HG02840 (cell line): ENCODE results near the gene SDHD.

ENCODE experiments used
- ATAC-seq: cut with Tn5 transposase; IDR thresholded peaks from one replicate; pipeline ENCODE4 v1.9.1; 2021; ENCODE audit warnings: mild to moderate bottlenecking, moderate library complexity, moderate number of reproducible peaks; ENCODE audit not compliant: unreplicated experiment, low FRiP score

Gene SDHD

GRCh38 chr11:112097734-112098528 lies 11.3 kb downstream of the SDHD start:
- ATAC-seq, result no peak

GRCh38 chr11:112100462-112100861 lies 13.8 kb downstream of the SDHD start:
- no peak for ATAC-seq

GRCh38 chr11:112103446-112103845 lies 16.8 kb downstream of the SDHD start:
- no peak for ATAC-seq

- no peak for ATAC-seq
These were observed 19.4 kb downstream of the SDHD start for GRCh38 chr11:112106070-112106469.

GRCh38 chr11:112113539-112114457 lies 27.1 kb downstream of the SDHD start:
- no peak for ATAC-seq

GRCh38 chr11:112114460-112114859 lies 27.8 kb downstream of the SDHD start:
- no peak for ATAC-seq

DNA sequence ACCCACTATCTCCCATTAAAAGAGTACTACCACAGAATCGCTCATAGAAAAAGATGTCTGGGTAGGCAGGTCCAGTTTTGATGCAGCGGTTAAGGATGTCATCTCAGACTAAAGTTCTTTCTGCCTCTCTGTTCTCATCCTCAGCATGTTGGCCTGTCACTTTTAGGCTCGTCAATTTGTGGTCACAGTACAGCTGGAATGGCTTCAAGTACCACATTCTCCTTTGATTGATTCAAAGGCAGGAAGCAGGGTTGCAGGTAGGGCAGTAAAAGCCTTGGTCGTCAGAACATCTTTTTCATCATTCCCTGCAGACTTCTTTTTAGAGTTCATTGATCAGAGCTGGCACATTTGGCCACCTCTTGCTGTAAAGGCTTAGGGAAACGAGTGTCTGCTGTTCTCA lies 28.7 kb downstream of the SDHD start:
- no peak for ATAC-seq

- ATAC-seq, result no peak
These were observed 31.5 kb downstream of the SDHD start for GRCh38 chr11:112118176-112118575.

GRCh38 chr11:112121981-112122615 lies 35.4 kb downstream of the SDHD start:
- ATAC-seq, result no peak

DNA sequence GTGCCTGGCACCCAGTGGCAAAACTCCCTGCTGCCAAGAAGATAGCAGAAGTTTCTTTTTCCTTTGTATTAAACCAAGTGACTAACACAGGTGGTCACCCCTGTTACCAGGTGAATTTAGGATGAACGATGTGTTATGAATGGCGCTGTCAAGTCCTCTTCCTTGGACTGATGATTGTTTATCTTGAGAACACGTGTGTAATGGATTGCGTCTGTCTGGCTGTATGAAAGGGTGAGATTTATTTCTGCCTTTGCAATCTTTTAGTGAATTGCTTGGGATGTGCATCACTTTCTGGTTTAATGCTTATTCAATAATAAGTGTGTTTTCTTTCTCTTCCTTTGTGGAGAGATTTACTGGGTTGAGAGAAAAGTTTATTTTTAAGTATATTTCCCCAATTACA lies 36.5 kb downstream of the SDHD start:
- ATAC-seq, result no peak

- no peak for ATAC-seq
These were observed 40.4 kb downstream of the SDHD start for GRCh38 chr11:112127056-112127455.

DNA sequence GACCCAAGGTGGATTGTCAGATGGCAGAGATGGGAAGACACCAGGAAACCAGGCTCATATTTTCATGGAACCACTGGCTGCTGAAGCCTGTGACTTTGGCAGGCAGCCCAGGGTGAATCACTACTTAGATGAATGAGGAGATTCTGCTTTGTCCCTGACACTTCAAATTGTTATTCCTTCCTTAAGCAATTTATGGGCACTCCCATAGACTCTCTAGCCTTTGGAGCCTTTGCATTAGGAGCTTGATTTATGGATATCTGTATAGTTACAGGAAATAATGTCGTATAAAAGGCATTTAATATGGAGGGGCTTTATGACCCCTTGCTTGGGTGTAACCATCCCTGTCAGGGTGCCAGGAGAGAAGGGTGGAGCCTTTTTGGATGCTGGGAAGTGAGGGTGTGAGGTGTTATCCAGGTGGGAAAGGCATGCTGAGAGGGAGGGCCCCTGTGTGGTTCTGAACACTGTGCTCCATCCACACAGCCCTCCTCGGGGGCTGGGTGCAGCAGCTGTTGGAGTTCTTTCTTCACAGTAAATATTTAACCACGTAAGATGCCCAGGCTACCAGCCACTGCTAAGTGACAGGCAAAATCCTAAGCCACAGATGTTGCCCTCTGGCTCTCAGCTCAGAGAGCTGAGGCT lies 41.9 kb downstream of the SDHD start:
- ATAC-seq, result no peak

DNA sequence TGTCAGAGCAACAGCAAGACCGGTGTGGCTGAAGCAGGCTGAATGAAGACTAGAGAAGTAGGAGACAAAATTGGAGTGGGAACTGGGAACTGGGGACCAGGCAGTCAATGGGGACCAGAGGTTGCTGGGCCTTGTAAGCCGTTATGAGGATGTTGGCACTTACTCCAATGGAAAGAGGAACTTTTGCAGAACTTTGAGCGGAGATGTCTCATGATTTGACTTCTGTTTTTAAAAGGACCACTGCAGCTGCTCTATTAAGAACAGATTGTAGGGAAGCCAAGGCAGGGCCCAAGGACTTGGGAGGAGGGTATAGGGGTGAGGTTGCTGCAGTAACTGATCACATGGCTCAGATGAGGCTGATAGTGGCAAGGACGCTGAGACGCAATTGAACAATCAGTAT lies 43.0 kb downstream of the SDHD start:
- no peak for ATAC-seq

DNA sequence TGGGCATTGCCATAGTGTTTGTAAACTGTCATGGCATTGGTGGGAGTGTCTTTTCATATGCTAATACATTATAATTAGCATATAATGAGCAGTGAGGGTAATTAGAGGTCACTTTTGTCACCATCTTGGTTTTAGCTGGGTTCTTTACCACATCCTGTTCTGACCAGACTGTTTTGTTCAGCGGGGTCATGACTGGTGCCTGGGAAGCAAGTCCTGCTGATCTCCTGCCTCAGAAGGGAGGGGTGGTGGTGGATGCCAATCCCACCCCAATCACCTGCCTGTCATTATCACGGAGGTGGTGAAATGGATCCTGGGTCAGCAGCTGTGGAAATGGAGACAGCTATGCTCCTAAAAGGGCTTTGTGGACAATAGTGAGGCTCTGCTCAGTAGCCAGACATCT lies 46.1 kb downstream of the SDHD start:
- ATAC-seq, result no peak

DNA sequence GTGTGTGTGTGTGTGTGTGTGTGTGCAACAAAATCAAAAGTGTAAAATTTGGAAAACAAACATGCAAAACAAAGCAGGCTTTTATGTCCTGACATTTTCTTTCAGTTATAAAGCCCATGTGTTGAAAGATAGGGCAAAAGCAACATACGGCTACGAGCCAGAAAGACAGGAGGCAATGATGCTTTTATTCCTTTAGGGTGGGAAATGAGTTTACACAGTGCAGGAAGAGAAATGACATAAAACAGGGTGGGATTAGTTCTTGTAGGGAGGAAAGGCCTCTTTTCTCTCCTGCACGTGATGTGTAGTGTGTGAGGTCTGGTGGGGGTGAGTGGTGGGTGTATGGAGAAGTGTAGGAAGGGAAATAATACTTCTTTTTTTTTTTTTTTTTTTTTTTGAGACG lies 47.8 kb downstream of the SDHD start:
- ATAC-seq, result no peak

- no peak for ATAC-seq
These were observed 56.9 kb downstream of the SDHD start for GRCh38 chr11:112143597-112143996.
